Transverse colon (tissue), 4 donors: Measurements from ENCODE around the gene F7. TPM values are rescaled to one million over a fixed set of nuclear protein-coding genes. Genes with fewer than 3 reads are reported as not detected.

Experiments used
- DNase-seq: peaks from one replicate; pipeline ENCODE4 v3.0.0-alpha.2; 2019
- H3K27ac ChIP-seq, 4 donors: fragments of 200-600 bp; sonication (generic); 2 replicates each; pipeline ENCODE4 v1.5.1; 2016 to 2018; ENCODE audit warnings: inconsistent platforms in 4 of 4
- H3K27me3 ChIP-seq: fragments of 200-600 bp; sonication (generic); 2 replicates; pipeline ENCODE4 v1.5.1; 2017; ENCODE audit warnings: inconsistent platforms
- H3K36me3 ChIP-seq, 4 donors: fragments of 200-600 bp; sonication (generic); 2 replicates each; pipeline ENCODE4 v1.5.1; 2017 to 2019; ENCODE audit warnings: inconsistent platforms in 4 of 4
- H3K4me1 ChIP-seq, 4 donors: fragments of 200-600 bp; sonication (generic); 2 replicates each; pipeline ENCODE4 v1.5.1; 2017 to 2020; ENCODE audit warnings: inconsistent platforms in 4 of 4
- H3K4me3 ChIP-seq, 4 donors: fragments of 200-600 bp; sonication (generic); 1 replicate in 1 of 4; 2 replicates in 3 of 4; pipeline versions ENCODE4 v1.5.1 to v1.6.1; 2017 to 2019; ENCODE audit warnings: inconsistent platforms in 4 of 4
- H3K9me3 ChIP-seq, 2 donors: fragments of 200-600 bp; sonication (generic); 2 replicates each; pipeline ENCODE4 v1.5.1; 2017 to 2019; ENCODE audit warnings: inconsistent platforms in 2 of 2
- EP300 ChIP-seq: sonication (generic); formaldehyde crosslinking; IDR thresholded peaks from one replicate; pipeline ENCODE4 v1.6.1; 2017; ENCODE audit warnings: antibody characterized with exemption, low read depth
- POLR2A ChIP-seq: fragments of 450-650 bp; IDR thresholded peaks from one replicate; pipeline ENCODE4 v1.6.1; 2016; ENCODE audit warnings: antibody characterized with exemption, mild to moderate bottlenecking, moderate library complexity
- POLR2AphosphoS5 ChIP-seq, 3 donors: sonication (generic); formaldehyde crosslinking; IDR thresholded peaks; one replicate each; pipeline ENCODE4 v1.6.1; 2016; ENCODE audit warnings: antibody characterized with exemption in 3 of 3
- WGBS, 2 donors: methylation state at CpG; one replicate each; pipeline ENCODE4 v1.1.5; 2018; ENCODE audit warnings: low coverage in 1 of 2; 5-methylcytosine and 5-hydroxymethylcytosine counted together
- in situ Hi-C, 4 donors: fragments of 200-750 bp; cut with MboI; loops; one replicate each; pipeline versions ENCODE4 v1.15.0 to v1.15.1; 2017; ENCODE audit warnings: low sequenced_read_pairs in 3 of 4, low pct_ligation_motif_present in 1 of 4, low pct_unique_long_range_greater_than_20kb in 1 of 4
- intact Hi-C: fragments of 100-400 bp; cut with DNase I; formaldehyde crosslinking; loops from one replicate; pipeline ENCODE4 v1.15.1; 2023; ENCODE audit warnings: low total_unique reads
- total RNA-seq, 4 donors: library from RNA; depleted of rRNA; stranded (reverse); fragments of >200 nt; gene quantifications; one replicate each; pipeline ENCODE4 v1.1.0, GENCODE V29; 2016
- TF ChIP-seq, protein P1 (sequence below), 5 experiments: fragments of 200-600 bp in 3 of 5; fragments of 450-650 bp in 2 of 5; sonication (generic) in 3 of 5; IDR thresholded peaks; 1 replicate in 2 of 5; 2 replicates in 3 of 5; pipeline ENCODE4 v1.5.1; 2016 to 2017; ENCODE audit warnings: antibody characterized with exemption in 5 of 5, inconsistent platforms in 3 of 5, mild to moderate bottlenecking in 2 of 5, moderate library complexity in 1 of 5

The F7 gene
- total RNA-seq, 4 donors from 2014 or later: not detected

DNA sequence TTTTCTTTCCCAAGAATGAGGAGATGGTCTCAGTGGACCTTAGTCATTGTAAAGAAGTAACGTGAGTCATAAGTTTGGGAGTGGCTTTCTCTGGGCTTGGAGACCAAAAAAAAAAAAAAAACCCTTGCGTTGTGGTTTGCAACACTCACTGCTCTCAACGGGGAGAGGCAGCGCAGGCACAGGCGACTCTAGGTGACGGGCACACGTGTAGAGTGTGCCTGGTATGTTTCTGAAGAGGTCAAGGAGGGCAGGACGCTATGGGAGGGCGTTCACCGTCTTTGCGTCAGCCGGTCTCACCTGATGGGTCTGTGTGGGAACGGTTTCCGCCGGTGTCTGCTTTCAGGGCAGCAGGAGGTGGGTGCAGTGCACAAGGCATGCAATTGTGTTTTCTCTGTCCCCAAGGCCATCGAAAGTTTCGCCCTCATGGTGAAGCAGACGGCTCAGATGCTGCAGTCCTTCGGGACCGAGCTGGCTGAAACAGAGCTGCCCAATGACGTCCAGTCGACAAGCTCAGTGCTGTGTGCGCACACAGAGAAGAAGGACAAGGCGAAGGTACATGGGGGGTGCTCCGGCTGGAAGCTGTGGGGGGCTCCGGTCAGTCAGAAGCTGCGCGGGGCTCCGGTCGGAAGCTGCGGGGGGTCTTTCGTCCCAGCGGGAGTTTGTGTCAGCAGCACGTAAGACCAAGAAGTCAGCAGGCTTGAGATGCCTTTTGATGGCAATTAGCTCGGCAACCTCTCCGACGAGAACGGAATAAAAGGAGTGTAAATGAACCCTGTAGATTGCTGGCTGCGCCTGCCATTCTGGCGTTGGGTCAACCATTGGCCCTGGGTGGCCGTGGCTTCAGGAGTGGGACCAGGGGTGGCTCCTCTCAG lies 40.8 kb upstream of the F7 start:
- H3K4me1 ChIP-seq: no peaks in the 10 kb centered on the region
- in situ Hi-C loops (no loop called here), intact Hi-C loops (no loop called here)
- no peak for DNase-seq
- TF ChIP-seq, protein P1, sequence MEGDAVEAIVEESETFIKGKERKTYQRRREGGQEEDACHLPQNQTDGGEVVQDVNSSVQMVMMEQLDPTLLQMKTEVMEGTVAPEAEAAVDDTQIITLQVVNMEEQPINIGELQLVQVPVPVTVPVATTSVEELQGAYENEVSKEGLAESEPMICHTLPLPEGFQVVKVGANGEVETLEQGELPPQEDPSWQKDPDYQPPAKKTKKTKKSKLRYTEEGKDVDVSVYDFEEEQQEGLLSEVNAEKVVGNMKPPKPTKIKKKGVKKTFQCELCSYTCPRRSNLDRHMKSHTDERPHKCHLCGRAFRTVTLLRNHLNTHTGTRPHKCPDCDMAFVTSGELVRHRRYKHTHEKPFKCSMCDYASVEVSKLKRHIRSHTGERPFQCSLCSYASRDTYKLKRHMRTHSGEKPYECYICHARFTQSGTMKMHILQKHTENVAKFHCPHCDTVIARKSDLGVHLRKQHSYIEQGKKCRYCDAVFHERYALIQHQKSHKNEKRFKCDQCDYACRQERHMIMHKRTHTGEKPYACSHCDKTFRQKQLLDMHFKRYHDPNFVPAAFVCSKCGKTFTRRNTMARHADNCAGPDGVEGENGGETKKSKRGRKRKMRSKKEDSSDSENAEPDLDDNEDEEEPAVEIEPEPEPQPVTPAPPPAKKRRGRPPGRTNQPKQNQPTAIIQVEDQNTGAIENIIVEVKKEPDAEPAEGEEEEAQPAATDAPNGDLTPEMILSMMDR (IDR thresholded peaks at IDR 0.05): no peak
- TF ChIP-seq POLR2A (no peak), POLR2AphosphoS5 (IDR thresholded peaks at IDR 0.05) (no peak), EP300 (no peak)
- no peak overlapping the region for H3K27ac ChIP-seq
- H3K27me3 ChIP-seq: no peaks in the 10 kb centered on the region
- H3K36me3 ChIP-seq: no peaks in the 10 kb centered on the region
- WGBS, 2 donors: 85 to 90% methylated on average over 4 to 41 of the region's 41 CpGs
- H3K9me3 ChIP-seq: no peaks in the 10 kb centered on the region
- no peak overlapping the region for H3K4me3 ChIP-seq

DNA sequence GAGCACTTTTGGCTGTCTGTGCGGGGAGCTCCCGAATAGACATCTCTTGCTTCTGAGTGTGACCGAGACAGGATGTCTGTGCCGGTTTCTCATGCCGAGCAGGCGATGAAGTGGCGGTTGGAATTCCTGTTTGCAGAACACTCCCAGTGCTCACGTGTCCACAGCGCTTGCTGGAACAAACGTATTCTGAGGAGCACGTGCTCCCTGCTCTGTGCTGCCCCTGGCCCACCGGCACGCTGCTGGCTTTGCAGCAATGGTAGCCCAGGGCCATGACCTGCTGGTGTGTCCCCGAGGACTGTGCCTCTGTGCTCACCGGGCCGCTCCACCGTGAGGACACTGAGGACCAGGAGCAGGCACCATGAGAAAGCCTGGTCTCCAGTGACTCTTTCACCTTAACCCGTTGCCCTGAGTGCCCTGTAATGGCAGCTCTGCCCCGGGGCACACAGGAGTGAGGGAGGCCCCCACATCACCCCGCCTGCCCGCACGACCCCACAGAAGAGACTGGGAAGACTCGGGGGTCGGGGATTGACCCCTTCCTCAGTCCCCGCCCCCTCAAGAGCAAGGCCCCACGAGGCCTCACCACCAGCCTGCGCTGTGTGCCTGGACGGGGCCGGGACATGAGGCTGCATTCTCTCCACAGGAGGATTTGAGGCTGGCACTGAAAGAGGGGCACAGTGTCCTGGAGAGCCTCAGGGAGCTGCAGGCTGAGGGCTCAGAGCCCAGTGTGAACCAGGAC lies 40.0 kb upstream of the F7 start:
- Histone ChIP-seq H3K27me3 (no peaks in the 10 kb centered on the region), H3K4me3 (no peak overlapping the region), H3K9me3 (no peaks in the 10 kb centered on the region), H3K27ac (no peak overlapping the region), H3K4me1 (no peaks in the 10 kb centered on the region), H3K36me3 (no peaks in the 10 kb centered on the region)
- intact Hi-C loops: no loop called here
- DNase-seq: no peak
- WGBS, 2 donors: 90% methylated on average over 29 of the region's 29 CpGs; no CpG with 5 or more reads in 1 of the 2 donors
- TF ChIP-seq EP300 (no peak), POLR2AphosphoS5 (IDR thresholded peaks at IDR 0.05) (no peak), POLR2A (no peak)
- TF ChIP-seq, protein P1 (IDR thresholded peaks at IDR 0.05): no peak
- in situ Hi-C loops: no loop called here

DNA sequence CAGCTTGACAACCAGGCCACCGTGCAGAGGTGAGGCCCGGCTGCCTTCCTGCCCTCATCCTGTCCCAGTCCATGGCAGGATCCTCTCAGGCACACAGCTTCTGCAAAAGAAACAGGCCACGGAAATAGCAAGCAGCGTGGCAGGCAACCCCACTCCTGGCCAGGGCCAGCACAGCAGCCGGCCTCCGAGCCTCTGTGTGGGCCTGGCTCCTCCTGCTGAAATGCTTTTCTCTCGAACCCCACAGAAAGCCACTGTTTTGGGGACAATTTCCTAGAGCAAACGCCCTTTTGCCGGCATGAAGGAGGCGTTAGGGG lies 39.5 kb upstream of the F7 start:
- H3K4me3 ChIP-seq: no peak overlapping the region
- no peaks in the 10 kb centered on the region for H3K27me3 ChIP-seq
- in situ Hi-C loops: no loop called here
- WGBS, 2 donors: 82% methylated on average over 10 of the region's 10 CpGs; no CpG with 5 or more reads in 1 of the 2 donors
- H3K36me3 ChIP-seq: no peaks in the 10 kb centered on the region
- no peak for DNase-seq
- H3K9me3 ChIP-seq: no peaks in the 10 kb centered on the region
- H3K4me1 ChIP-seq: no peaks in the 10 kb centered on the region
- TF ChIP-seq POLR2A (no peak), POLR2AphosphoS5 (IDR thresholded peaks at IDR 0.05) (no peak), EP300 (no peak)
- TF ChIP-seq, protein P1 (IDR thresholded peaks at IDR 0.05): no peak
- no peak overlapping the region for H3K27ac ChIP-seq
- intact Hi-C loops: no loop called here

DNA sequence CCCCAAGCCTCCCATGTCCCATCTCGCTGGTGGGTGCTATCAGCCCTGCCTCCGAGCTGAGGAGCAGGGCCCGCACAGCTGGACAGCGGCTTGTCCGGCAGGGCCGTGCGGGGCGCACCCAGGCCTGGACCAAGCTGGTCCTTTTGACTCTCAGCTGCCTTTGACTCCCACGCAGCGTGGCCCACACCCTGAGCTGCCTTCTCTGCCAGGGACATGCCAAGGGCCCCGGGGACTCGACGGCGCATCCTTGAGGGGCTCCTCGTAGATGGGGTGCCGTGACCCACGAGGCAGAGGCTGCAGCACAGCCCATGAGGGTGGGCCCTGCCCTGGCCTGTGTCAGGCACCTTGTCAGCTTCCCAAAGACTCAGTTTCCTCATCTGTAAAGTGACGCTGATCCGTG lies 38.8 kb upstream of the F7 start:
- Histone ChIP-seq H3K4me1 (no peaks in the 10 kb centered on the region), H3K36me3 (no peaks in the 10 kb centered on the region), H3K27me3 (no peaks in the 10 kb centered on the region), H3K27ac (no peak overlapping the region), H3K9me3 (no peaks in the 10 kb centered on the region), H3K4me3 (no peak overlapping the region)
- intact Hi-C loops: no loop called here
- WGBS, 2 donors: 93% methylated on average over 9 of the region's 19 CpGs; no CpG with 5 or more reads in 1 of the 2 donors
- DNase-seq: no peak
- TF ChIP-seq EP300 (no peak), POLR2A (no peak), POLR2AphosphoS5 (IDR thresholded peaks at IDR 0.05) (no peak)
- TF ChIP-seq, protein P1 (IDR thresholded peaks at IDR 0.05): no peak
- in situ Hi-C loops: no loop called here
